Peyer's patch (tissue), 4 donors: ENCODE data around the gene WDR49.

ENCODE experiments used
- CTCF ChIP-seq, 6 experiments: fragments of 450-650 bp in 4 of 6; fragments of 200-600 bp in 2 of 6; sonication (generic) in 1 of 6; IDR thresholded peaks; one replicate each; pipeline ENCODE4 v1.5.1; 2017 to 2019; ENCODE audit warnings: antibody characterized with exemption in 6 of 6, mild to moderate bottlenecking in 3 of 6, moderate library complexity in 1 of 6
- POLR2A ChIP-seq, 2 donors: fragments of 450-650 bp; IDR thresholded peaks; one replicate each; pipeline ENCODE4 v1.5.1; 2017; ENCODE audit warnings: antibody characterized with exemption in 2 of 2, mild to moderate bottlenecking in 2 of 2, moderate library complexity in 2 of 2

GRCh38 chr3:167653760-167654159 is at the start of gene WDR49:
- TF ChIP-seq CTCF (IDR thresholded peaks at IDR 0.05) (no peak), POLR2A (IDR thresholded peaks at IDR 0.05) (no peak)
